ENCODE measurements around the gene BMP10.

Gene BMP10

GRCh38 chr2:68907232-68907919, 36.2 kb upstream of the BMP10 start:
- TF ChIP-seq CTCF (IDR thresholded peaks at IDR 0.05): no peak

GRCh38 chr2:68906716-68907115, 35.5 kb upstream of the BMP10 start:
- TF ChIP-seq CTCF (IDR thresholded peaks at IDR 0.05): no peak

- no peak for TF ChIP-seq CTCF (IDR thresholded peaks at IDR 0.05)
Measured at GRCh38 chr2:68905116-68905515, 33.9 kb upstream of the BMP10 start.

- TF ChIP-seq CTCF (IDR thresholded peaks at IDR 0.05): no peak
Measured at GRCh38 chr2:68901561-68901960, 30.4 kb upstream of the BMP10 start.

GRCh38 chr2:68901199-68901514, 30.0 kb upstream of the BMP10 start:
- TF ChIP-seq CTCF (IDR thresholded peaks at IDR 0.05): no peak

- no peak for TF ChIP-seq CTCF (IDR thresholded peaks at IDR 0.05)
Measured at GRCh38 chr2:68900496-68901198, 29.4 kb upstream of the BMP10 start.

- no peak for TF ChIP-seq CTCF (IDR thresholded peaks at IDR 0.05)
Measured at GRCh38 chr2:68889500-68889899, 18.3 kb upstream of the BMP10 start.
